ENCODE measurements around the gene GARS1.

GRCh38 chr7:30556840-30557239 lies 37.8 kb upstream of the GARS1 start:
- TF ChIP-seq EZH2 (IDR thresholded peaks at IDR 0.05; ENCODE audit: insufficient read depth, poor library complexity, severe bottlenecking) (no peak), EZH2phosphoT487 (IDR thresholded peaks at IDR 0.05; ENCODE audit: insufficient read depth, low read depth) (no peak)
